CD4-positive, alpha-beta T cell treated with Interleukin-4 for 4 hours (primary cell): ENCODE measurements around the gene DAPK2.

Experiments
- DNase-seq: peaks from one replicate; pipeline ENCODE4 v3.0.0-alpha.2; 2020

The DAPK2 gene

DNA sequence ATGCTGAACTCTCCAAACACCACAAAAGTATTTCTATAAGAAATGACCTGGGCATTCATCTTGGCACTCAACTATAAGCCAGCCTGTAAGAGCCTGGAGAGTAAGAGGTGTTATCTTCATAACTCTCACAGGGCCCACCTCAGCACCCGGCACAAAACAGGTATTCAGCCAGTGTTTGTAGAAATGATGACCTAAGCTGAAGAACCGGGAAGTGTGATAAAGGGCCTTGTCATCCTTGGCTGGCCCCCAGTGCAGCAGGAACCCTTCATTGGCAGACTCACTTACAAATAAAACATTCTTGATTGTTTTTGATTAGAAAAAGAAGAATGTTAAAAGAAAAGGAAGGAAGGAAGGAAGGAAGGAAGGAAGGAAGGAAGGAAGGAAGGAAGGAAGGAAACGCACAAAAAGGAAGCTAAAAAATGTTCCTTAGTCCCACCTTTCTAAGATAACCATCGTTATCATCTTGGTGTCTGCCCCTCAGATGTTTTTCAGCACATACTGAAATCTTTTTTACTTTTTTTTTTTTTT is 52.1 kb downstream of the DAPK2 start:
- DNase-seq = no peak

DNA sequence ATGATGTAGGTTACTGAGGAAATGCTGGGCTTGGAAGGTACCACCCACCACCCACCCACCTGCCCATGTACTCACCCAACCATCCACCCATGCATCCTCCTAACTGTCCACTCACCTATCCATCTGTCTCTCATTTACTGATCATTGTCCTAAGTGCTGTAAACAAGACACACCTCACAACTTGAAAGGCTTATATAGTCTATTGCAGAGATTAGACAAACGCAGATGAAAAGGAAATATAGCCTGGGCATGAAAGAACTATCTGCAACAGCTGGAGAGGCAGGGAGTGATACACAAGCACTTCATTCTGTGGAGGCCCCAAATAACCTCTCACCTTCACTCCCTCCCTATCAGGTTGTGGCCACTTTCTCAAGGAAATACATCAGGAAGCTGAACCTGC is 54.0 kb downstream of the DAPK2 start:
- no peak for DNase-seq

DNA sequence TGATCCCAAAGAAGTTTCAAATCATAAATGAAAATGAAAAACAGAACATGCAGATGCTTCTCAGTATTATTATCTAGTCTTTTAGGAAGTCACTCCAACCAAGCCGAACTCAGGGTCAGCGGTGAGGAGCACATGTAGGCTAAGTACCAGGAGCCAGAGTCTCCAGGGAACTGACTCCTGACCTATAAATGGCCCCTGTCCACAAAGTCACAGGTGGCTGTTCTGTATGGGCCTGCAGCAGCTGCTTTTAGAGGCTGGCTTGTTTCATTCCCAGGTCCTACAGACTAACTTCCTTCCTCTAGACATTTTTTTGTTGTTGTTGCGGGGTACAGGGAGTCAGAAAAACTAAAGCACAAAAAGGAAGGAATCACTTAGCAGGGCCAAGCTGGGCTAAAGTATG is 54.6 kb downstream of the DAPK2 start:
- no peak for DNase-seq

DNA sequence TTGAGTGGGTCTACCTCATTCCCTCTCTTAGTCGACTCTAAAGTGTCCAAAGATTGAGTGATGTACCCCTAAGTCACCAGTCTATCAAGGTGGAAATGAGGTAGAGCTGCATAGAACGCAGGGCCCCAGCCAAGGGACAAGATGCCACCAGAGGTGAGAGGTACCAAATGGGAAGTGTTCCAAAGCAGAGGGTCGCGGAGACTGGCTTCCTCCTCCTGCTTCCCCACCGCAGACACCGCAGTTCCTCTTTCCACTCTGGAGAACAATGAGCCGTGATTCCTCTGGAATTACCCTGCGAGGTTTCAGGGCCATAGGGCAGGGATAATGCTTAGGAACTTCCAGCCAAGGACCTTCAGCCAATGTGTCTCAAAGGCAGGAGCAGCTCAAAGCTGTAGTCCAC is 55.8 kb downstream of the DAPK2 start:
- no peak for DNase-seq

DNA sequence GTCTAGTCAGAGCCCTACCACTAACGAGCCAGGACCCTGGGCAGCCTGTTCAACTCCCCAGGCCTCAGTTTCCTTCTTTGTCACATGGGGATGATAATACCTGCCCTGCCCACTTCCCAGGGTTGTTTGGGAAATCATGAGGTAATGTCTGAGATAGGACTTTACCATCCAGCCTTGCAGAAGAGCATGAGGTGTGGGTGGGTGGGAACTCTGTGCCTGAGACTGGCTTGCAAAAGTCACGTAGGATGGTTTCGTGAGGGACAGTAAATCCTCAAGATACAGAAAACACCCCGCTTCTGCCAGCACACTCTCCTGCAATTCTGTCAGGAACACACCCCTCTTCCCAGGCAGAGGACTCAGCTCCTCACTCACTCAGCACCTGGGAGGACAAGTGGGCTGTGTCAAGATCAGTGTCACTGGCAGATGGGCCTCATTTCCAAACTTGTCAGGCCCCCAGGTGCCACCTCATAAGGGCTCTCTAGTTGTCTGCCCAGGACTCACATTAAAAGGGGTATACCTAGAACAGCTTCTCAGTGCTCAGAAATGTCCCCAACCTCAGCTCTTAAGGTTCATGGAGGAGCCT is 58.4 kb downstream of the DAPK2 start:
- no peak for DNase-seq

DNA sequence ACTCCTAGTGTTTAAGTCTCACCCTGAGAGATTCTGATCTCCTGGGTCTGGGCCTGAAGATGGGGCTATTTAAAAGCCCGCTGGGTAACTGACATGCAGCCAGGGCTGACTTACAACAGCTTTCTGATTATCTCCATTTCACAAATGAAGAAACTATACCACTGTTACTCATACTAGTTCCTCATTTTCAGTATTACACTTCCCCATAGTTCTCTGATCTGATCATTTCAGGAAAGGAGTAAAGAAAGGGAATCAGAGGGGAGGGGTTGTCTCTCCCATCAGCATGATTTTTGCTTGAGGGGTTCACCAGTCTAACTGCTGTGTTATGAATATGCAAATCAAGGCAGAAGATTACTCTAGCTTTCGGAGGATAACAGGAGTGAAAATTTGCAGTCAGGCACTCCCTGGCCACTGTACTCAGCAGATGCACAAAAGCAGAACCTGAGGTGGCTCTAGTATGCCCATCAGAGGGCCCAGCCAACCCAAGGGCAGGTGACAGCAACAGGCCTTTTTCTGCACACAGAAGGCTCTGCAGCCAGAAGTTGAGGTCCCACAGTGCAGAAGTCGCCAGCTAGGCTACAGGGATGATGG is 59.4 kb downstream of the DAPK2 start:
- DNase-seq = no peak

DNA sequence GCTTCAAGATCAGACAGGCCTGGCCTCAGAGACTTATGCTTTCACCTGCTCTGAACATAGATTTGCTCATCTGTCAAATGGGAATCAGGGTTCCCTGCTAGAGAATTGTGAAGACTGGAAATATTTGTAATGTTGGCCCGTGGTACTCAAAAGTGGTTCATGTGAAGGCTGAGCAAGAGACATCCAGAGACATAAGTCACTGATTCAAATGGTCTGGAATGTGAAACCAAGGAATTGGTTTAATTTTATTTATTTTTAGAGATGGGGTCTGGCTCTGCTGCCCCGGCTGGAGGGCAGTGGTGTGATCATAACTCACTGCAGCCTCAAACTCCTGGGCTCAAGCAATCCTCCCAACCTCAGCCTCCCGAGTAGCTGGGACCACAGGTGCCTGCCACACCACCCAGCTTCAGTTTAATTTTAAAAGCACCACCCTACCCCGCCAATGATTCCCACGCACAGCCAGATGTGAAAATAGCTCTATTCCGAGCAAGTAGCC is 60.1 kb downstream of the DAPK2 start:
- no peak for DNase-seq

DNA sequence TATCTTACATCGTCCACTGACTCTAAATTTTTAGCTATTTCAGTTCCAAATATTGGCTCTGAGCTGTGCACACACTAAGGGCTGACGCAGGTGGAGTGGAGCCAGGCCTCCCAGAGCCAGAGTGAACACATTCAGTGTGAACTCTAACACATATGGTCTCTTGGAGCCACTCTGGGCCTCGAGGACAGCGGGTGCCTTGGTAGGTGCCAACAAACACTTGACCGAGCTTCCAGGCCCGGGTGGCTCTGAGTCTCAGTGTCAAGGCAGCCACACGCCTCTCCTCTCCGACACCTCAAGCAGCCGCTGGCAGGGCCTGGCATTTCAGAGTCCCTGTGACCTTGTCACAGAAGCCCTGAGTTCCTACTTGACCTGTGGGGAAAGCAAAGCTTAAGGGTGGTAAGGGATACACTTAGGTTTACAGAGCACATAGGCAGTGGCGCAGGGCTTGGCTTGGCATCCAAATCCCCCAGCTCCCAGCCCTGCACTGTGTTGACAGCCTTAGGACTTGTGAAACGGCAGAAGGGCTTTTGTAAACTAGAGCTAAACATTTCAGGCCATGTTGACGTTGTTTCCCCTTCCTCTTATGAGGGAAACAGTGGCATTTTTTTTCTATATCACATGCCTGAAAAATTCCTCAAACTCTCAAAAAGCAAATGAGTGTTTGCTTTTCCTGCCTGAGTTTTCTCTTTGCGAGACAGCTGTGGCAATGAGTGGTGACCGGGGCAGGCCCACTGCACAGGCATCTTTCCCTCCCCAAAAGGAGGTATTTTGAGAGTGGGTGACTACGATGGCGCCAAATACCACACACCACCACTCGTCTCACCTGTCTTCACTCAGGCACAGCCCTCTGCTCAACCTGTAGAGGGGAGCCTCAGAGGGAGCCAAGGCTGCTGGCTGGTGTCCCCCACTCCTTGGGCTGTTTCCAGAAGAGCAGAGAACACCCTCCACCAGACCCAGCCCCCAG is 60.8 kb downstream of the DAPK2 start:
- no peak for DNase-seq

DNA sequence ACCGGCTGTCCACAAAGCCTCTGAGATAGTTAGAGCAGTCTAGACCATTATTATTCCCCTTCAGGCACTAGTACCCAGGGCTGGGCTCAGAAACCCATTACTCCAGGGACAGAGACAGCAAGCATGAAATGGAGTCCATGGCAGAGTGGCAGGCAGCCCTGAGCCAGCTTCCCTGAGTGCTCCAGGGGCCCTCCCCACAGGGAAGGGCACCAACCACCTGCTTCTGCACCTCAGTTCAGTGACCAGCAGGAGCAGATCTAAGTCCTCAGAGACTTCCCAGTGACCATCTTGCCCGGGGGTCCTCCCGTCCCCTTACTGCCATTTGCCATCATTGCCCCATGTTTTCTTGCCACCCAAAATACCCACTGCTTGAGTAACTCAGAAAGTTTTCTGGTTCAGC is 62.0 kb downstream of the DAPK2 start:
- no peak for DNase-seq

DNA sequence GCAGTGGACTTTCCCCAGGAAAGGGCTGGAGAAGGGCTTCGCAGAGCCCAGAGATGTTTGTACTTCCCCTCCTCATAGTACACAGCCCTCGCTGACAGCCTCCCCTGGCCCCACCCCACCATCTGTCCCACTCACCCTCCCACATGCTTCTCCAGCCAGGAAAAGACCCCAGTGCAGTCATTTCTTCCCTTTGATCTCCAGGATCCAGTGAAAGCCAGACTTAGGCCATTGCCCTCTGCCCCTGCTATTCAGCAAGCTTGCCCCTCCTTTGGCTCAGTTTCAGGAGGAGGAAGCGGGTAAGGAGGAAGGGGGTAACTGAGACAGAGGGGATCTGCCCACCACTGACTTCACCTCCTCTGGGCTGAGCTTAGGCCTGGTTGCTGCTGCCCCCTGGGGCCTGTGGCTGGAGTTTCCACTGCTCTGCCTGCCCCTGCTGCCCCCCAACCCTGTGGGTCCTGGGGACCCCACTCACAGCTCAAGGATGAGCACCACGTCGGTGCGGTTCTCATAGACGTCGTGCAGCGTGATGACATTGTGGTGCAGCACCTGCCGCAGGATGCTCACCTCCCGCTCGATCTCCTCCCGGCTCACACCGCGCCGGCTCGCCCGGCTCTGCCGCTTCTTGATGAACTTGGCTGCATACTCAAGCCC is 63.1 kb downstream of the DAPK2 start:
- DNase-seq = no peak

DNA sequence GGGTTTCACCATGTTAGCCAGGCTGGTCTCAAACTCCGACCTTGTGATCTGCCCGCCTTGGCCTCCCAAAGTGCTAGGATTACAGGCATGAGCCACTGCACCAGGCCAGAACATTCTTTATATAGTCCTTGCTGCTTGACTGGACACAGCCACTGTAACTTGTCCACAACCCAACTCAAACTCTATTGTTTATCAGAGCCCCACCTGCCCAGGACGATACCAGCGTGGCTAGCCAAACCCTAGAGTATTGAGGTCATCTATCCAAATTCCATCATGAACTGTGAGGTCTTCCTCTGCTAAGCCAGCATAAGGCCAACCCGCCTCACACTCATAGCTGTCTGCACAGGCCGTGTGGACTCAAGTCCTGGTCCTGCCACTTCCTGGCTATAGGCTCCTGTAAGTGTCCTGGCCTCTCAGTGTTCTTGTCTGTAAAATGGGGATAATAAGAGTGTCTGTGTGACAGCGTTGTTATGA is 63.9 kb downstream of the DAPK2 start:
- DNase-seq = no peak

DNA sequence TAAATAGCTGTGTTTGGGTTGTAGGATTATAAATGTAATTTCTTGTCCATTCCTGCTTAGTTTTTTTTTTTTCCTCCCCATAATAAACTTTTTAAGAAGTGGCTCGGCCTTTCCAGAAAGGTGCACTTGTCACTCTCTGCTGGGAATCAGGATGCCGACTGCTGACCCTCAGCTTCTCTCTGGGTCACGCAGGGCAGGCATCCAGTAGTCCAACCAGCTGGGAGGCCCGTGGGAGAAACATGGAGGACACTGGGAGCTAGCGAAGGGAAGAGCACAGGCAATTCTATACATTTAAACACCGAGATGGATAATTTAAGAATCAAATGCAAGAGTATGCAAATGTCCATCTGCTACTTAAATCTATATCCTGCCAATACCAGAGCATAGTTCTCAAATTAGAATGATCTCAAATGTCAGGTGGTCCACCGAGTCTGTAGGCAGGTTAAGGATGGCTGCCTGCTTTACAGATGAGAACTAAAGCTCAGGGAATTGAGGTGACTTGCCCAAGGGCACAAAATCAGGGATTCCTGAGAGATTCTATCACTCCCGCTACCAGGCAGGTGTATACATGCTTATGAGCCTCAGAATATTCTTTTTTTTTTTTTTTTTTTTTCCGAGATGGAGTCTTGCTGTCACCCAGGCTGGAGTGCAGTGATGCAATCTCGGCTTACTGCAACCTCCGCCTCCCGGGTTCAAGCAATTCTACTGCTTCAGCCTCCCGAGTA is 64.5 kb downstream of the DAPK2 start:
- no peak for DNase-seq

DNA sequence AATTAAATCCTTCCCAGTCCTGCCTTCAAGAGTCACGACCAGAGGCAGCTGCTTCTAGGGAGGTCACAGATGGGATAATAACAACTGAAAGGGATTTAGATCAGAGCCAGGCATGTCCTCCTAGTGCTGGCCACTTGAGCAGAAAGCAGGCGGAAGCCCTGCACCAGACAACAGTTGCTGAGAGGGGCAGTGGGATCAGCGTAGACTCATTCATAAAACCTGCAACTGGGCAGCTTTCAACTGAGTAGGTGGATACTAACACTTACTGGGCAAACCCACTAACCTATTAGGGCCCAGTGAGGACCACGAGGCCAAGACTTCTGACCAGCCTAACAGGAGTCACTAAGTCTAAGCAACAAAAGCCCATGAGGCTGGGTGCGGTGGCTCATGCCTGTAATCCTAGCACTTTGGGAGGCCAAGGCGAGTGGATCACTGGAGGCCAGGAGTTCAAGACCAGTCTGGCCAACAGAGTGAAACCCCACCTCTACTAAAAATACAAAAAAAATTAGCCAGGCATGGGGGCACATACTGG is 67.0 kb downstream of the DAPK2 start:
- no peak for DNase-seq

DNA sequence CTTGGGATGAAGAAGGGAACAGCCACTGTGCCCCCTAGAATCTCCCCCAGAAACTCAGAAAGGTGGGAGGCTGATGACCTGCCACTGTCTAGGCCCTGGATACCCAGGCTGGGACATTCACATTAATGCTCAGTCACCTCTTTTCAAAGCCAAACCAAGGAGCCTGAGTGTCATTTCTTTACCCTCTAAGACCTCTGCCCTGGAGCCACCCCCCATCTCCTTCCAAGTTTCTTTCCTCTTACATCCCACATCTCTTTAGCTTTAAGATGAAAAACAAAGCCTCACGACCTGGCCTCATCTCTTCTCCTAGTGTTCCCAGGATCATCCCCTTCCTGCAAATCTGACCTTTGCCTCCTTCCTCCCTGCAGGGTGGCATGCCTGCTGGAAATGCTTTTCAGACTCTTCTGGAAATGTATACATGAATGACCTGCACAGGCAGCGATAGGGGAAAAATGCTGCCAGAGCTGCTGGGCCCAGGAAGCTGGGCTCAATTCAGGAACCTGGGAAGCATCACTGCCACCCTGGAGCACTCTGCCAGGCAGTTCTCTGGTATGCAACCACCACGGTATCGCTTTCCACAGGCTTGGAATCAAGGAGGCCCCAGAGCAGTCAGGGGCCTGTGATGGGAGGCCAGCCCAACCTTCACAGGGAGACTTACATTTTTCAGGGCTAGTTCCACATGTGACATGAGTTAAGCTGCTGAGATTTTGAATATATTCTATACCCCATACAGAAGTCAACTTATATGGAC is 67.6 kb downstream of the DAPK2 start:
- no peak for DNase-seq

DNA sequence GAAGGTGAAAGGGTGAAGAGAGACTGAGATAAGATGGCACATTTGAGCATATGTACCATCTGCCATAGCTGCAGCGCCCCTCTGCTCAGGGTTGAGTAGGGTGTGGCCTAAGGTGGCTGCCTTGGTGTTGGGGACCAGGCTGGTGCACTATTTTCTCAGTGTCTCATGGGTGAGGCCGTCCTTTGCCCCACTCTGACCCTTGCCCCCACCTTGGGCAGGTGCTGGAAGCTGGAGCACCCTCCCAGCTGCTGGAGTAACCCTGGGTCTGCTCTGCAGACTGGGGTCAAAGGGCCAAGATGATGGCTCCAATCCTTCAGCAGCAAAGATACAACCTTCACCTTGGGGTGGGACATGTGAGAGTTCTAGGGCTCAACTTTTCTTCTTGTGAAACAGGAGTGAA is 69.2 kb downstream of the DAPK2 start:
- DNase-seq = no peak

DNA sequence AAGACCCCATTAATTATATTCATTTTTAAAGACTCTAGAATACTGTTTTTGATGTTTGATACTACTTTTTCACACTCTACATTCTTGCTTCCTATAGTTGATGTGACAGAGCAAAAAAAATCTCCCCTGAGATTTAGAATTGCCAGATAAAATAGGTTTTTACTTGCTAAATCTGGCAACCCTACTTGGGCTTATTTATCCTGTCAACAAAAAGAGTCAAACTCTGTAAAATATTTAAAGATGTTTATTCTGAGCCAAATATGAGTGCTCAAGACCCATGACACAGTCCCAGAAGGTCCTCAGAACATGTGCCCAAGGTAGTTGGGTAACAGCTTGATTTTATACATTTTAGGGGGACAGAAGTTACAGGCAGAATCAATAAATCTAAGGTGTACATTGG is 72.3 kb downstream of the DAPK2 start:
- DNase-seq = no peak

DNA sequence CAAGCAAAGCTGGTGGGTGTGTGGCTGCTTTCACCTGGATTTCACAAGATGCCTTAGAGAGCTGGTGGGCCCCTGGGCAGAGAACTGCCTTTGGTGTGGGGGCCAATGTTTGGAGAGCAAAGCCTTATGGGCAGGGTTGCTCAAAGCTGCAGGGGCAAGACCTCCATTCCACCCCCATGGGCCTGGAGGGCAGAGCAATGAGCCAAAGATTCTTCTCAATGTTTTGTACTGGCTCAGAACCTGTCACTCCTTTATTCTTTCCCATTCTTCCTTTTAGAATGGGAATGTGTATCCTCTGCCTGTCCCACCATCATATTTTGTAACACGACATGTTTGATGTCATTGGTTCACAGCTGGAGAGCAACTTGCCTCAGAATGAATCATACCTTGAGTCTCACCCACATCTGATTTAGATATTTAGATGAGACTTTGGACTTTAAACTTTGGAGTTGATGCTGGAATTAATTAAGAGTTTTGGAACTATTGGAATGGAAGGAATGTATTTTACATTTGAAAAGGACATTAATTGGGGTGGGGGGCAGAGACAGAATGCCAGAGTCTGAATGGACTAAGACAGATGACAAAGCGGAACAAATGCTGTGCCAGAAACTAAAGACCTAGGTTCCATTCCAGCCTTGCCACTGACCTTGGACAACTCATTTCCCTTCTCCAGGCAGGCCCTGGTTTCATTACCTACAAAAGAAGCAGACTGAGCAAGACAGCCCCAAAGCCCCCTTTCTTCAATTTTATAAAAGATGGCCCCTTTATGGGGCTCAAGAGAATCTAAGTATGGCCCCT is 72.9 kb downstream of the DAPK2 start:
- DNase-seq = no peak

DNA sequence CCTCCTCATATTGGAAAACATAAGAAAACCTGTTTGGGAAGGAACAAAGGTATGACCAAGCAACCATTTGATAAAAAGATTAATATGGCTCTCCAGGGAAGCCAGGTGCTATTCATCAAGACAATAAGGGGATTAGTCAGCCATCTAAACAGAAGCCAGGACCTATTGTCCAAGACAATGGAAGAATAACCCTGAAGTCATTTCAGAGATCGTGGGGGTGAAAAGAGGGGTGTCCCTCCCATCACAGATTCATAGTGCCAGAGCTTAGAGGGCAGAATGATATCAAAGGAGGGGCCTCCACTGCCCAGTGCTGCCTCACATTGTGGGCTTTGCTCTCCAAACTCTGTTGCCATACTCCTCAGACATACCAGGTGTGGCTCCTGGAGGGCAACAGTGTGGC is 73.5 kb downstream of the DAPK2 start:
- no peak for DNase-seq

DNA sequence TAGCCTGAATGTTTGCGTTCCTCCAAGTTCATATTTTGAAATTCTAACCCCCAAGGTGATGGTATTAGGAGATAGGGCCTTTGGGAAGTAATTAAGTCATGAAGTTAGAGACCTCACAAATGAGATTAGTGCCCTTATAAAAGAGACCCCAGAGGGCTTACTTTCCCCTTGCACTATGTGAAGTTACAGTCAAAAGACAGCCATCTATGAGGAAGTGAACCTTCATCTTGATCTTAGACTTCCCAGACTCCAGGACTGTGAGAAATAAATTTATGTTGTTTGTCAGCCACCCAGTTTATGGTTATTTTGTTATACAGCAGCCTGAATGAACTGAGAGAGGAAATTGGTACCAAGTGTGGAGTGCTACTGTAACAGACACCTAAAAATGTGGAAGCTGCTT is 74.4 kb downstream of the DAPK2 start:
- no peak for DNase-seq

DNA sequence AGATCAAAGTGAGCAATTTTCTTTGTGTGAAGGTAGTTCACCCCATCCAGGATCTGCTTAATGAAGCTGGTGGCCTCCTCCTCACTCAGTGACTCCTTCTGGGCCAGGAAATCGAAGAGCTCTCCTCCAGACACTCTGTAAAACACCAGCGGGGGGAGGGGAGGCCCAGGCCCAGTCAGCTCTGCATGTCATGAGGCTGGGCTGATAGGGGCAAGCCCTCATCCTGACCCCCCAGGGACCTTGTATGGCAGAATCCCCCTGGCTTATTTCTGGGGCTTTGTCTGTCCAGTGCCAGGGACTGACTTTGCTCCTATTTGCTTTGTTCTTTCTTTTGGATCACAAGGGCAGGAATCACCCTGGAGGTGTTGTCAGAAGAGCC is 74.9 kb downstream of the DAPK2 start:
- DNase-seq = peak; percentile 34
